GM21723 (cell line): ENCODE data around the gene NFYC.
"Not testable (repeated sequence)": the region's sequence is repeated elsewhere in the genome, so short reads cannot be mapped to it uniquely, and the experiment has no call there.

Experiments
- ATAC-seq: cut with Tn5 transposase; IDR thresholded peaks from one replicate; pipeline ENCODE4 v1.9.1; 2021; ENCODE audit warnings: mild to moderate bottlenecking, moderate library complexity; ENCODE audit not compliant: unreplicated experiment

The NFYC gene

DNA sequence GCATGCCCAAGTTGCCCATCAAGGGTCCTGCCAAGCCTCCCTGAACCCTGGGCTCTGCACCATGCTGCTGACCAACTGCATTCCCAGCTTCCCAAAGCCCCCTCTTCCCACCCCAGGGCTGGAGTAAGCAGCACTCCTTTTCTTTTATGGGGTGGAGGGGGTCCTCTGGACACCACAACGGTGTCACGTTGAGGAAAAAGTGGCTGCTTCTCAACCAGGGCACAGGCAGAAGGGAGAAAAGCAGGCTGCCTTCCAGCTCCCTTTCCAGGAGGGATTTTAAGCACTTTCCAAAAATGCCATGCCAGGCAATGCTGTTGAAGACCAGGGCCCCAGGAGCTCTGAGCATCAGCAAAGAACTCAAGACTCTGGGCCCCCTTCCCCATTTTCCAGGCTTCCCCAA lies 26.7 kb upstream of the NFYC start:
- ATAC-seq, result no peak

DNA sequence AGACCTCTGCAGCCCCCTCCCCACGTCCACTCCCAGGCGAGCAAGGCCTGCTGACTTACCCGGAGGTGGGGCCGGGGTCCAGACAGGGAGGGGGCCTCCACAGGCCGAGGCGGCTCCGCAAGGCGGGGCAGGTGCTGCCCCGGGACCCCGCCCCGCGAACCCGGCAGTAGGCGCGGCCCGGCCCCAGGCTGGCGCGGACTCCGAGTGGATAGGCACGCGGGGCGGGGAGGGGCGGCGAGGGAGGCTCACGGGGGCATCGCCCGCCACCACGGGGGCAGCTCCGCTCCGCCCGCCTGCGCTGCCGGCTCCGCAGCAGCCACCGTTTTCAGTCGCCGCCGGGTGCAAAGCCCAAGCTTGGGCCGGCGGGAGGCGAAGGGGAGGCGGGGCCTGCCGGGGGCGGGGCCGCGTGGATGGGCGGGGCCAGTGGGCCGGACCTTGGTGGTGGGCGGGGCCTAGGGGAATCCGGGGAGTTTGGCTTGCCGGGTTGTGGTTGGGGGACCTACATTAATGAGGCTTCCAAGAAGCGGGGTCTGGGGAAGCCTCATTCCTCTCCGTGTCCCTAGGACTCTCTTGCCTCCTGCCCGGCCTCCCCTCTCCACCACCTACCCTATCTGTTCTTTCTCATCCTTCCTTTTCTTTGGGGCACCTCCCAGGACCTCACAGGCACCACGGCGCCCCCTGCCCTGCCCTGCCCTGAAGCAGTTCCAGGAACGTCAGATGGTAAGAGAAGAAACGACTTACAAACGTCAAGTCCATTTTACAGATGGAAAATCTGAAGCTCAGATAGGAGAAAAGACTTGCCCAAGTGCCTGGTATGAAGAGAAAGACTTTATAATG lies 26.0 kb upstream of the NFYC start, which contains the start of gene RIMS3:
TSS of gene RIMS3 (minus strand) at position 348 of the 837 bp plus-strand sequence. CDS start 23,757 bp downstream, outside the sequence.
- ATAC-seq, result peak; percentile 73

DNA sequence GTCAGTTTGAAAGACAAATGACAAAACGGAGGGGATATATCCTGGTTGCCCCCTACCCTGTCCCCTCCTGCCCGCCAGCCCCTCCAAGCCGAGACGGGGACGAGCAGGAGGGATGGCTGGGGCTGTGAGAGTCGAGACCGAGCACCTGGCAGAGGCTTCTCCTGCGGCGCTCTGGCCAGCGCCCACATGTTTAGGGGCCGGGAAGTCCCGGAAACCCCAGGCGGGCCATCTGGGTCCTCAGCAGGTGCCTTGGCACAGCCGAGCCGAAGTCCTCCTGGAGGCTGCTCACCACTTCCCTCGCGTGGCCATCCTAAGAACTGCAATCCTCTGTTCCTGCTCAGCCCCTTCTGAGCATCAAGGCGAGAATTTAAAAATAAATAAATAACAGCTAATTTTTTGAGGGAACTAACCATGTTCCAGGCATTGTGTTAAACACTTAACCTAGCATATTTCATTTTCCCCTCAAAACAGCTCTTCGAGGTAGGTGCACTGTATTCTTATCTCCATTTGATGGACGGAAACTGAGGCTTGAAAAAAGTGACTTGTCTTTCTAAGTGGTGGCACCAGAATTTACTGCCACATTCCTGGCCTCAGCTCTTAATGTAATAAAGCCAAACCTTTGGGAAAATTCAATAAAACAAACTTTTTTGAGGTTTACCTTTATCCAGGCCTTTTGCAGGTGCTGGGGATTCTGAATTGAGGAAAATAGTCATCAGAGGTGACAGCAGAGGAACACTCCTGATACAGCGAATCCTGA lies 22.6 kb upstream of the NFYC start:
- peak; percentile 58 for ATAC-seq

DNA sequence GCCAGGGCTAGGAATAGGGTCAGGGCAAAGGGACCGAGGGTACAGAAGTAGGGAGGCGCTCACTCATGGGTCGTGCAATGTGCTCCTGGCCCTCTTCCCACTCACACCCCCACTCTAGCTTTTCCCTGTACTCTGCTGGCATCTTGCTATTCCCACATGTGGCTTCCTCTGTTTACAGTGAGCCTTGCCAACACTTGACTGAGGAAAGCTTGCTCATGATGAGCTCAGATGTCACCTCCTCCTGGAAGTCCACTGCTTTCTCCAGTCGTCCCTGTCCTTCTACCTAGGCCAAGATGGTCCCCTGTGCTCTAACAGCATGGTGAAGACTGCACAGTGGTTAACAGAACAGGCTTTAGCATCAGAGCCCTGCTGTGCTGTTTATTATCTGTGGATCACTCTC lies 18.1 kb upstream of the NFYC start:
- ATAC-seq, result no peak

DNA sequence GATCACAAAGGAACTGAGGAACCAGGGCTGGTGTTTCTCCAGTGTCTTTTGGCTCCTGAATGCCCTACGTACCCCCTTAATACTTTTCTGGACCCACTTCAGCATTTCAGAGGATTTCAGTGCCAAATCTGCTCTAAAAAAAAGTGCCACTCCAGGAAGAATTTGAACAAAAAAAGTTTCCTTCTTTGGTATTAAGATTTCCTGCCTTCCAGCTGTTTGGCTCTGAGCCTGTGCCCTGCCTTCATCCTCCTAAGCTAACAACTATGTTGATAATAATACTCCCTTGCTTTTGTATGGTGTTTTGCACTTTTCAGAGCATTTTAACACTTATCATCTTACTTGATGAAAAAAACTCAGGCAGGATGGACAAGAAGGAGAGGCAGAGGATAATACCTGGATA lies 15.0 kb upstream of the NFYC start:
- no peak for ATAC-seq

DNA sequence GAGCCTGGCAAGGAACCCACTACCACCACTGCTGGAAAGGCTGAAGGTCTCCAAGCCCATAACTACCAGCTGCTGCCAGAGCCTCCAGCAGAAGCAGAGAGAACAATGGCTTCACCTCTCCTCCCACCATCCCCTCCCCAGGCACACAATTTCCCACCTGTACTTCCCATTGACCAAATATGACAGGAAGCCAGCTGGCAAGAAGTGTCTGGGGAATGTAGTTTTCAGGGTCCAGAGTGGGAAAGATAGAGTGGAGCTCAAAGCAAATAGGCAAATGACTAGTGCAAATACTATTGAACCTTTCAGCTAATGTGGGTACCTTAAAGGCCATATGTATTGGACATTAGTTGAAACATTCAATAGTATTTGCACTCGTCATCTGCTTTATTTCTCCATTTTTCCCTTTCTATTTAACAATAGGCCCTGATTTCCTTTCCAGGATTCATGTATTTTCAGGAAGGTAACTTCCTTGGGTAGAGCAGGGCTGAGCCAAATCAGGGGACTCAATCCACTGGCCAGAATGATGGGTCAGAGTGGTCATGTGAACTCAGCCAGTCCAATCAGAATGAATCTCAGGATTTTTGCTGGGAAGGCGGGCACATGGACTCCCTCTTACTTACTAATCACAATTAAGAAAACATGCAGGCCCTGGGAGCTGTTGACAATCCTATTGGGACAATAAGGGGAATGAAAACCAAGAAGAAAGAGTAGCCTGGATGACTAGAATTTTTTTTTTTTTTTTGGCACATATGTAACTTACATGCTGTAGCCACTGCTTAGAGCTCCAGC lies 12.1 kb upstream of the NFYC start:
- ATAC-seq, result no peak

DNA sequence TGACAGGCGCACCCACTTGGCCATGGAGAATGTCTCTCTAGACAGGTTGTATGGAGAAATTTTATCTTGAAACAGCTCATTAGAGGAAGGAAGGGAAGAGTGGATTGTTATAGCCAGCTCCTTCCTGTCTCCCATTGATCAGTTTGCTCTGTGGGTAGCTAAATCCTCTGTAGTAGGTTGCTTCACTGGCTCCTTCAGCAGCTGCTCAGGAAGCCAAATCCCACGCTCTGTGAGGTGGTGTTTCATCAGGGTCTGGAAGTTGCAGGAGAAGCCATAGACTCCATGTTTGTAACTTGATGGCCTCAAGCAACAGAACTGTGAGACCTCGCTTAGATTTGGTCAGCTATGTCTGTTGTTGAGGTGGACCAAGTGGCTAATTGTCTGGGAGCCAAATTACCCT lies 6.8 kb upstream of the NFYC start:
- no peak for ATAC-seq

DNA sequence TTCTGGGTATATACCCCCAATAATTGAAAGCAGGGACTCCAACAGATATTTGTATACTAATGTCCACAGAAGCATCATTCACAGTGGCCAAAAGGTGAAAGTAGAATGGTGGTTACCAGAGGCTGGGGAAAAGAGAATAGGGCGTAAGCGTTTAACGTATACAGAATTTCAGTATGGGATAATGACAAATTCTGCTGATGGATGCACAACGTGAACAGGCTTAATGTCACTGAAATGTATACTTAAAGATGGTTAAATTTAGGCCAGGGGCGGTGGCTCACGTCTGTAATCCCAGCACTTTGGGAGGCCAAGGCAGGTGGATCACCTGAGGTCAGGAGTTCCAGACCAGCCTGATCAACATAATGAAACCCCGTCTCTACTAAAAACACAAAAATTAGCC lies 4.4 kb upstream of the NFYC start:
- no peak for ATAC-seq

DNA sequence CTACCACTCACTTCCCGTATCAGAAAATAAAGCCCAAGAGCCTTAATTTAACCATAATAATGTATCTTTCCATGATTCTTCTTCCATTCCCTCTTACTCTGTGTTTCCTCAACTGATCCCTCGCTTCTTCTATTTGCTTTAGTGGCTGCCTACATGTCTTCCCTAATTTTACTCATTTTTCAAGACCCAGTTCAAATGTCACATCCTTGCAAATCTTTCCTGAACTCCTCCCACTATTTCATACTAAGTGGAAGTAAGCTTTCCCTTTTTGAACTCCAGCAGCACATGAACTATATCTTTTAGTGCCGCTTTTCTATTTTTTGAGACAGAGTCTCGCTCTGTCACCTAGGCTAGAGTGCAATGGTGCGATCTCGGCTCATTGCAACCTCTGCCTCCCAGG lies 3.8 kb upstream of the NFYC start:
- ATAC-seq, result no peak

DNA sequence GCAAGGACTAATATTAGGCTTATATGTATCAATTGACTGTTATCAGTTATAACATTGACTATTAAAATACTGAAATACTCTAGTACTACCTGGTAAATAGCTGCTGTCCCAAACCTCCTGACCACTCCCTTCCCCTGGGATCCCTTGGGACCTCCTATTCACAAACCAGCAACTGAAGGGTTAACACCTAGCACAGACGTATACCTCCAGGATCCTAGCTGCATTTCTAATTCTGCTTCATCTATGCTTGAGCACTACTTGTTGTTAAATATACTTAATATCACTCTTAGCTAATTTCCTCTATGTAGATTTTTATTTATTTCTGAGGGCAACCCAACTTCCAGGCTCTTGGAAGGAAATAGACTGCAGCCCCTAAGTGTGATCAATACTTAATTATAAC lies 1.8 kb upstream of the NFYC start:
- no peak for ATAC-seq

DNA sequence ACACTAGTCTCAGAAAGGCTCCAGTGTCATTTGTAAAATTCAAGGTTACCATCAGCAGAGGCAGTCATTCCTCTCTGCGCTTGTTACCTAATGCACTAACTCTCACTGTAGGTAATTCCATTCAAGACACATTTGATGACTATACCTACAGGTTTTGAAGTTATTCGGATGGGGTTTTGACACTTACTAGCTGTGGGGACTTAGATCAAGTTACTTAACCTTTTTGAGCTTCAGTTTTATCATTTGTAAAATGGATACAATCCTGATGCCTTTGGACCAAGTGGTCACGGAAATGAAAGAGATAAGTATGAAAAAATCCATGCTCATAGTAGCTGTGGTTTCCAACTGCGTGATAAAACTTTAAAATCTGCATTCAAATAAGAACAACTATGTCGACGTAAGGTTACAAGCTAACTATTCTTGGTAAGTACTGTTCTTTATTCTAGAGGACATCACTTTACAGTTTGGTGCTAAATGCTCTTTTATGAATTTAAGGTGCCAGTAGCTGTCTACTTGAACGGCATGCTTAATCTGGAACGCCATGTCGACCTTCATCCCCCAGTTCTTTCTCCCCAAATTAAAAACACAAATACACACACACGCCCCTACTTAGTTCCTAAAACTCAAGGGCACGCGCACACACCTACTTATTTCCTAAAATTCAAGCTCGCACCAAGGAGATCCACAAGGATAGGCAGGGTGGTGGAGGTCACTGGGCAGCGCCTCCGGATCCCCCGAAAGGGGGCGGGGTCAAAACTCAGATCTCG lies 550 bp upstream of the NFYC start:
- ATAC-seq, result no peak

DNA sequence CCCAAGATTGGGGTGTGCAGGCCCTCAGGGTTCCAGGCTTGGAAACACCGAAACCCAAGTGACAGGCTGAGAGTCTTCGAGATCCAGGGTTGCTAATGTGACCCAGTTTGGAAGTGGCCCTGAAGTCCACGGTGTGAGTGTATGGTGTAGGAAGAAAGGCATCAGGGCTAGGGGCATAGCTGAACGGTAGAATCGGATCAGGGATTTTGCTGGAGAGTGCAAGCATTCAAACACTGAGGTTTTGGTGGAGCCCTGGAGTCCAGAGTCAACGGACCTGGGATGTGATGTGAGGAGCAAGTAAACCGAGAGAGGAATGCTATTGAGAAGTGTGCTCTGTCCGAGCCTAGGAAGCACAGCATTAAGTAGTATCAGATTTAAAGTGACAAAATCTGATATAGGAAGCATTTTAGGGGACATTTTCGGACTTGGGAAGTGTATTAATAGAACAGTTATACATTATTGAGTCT lies 958 bp downstream of the NFYC start:
- ATAC-seq, result peak; percentile 16

DNA sequence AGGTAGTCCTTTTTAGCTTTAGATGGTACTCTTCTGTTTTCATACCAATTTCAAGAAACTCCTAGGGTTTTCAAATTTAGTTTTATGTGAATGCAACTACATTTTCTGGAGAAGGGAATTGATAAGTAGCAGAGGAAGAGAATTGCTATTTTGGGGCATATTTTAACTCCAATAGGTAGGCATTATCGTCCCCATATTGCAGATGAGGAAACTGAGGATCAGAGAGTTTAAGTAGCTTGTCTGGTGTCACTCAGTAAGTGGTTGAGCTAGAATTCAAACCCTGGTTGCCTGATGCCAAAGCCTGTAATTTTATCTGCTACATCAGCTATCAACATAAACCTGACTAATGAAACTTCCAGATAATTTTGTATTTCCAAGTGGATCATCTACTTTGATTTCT lies 1.9 kb downstream of the NFYC start:
- no peak for ATAC-seq

DNA sequence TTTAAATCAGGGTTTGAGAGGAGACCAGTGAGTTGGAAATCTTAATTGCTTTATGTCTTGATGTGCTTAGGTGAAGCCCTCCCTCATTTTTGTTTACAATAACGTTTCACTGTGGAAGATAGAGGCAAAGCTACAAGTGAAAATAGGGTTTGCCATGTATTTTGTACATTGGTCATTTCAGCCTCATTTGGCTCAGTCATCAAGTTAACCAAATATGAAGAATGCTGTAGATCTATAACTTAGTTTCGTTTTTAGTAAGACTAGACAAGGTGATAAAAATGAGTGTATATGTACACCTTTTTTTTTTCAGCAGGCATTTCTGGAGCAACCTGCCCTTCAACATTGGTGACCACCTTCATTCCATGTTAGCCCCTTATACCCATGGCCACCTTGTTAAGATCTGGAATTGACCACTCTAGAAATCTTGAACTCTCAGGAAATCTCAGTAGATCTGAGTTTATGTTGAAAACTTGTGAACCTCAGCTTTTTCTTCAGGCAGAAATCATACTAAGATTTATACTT lies 2.9 kb downstream of the NFYC start:
- no peak for ATAC-seq

DNA sequence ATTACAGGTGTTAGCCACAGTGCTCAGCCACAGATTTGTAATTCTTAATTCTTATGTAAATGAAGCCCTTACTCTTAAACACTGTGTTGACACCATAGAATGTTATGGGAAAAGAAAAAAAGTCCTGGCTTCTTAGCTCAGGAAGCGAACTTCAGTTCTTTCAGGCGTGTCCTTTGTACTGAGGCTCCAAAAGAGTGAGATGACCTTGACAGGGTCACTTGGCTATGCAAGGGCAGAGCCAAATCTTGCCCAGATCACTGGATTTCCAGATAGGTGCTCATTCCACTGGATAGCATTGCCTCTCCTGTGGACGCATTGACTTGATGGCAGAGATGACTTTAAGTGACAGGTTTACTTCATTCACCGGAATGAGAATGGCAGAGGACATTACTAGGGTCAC lies 4.8 kb downstream of the NFYC start:
- ATAC-seq, result no peak

DNA sequence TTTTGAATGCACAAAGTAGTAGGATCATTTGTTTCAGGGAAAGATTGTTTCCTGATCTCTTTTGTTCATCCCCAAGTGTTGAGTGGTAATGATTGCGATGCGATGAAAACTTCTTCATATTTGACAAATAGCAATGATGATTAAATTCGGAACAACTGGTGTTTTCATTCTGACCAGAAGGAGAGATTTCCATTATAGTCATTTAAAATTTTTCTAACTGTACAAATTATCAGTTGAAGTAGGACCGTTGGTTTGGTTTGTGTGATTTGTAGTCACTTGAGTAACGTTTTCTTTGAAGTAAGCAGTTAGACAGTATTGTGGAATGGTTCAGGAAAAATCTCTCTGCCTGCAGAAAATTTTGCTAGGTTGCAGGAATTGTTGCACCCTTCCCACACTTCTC lies 5.9 kb downstream of the NFYC start:
- ATAC-seq, result no peak

DNA sequence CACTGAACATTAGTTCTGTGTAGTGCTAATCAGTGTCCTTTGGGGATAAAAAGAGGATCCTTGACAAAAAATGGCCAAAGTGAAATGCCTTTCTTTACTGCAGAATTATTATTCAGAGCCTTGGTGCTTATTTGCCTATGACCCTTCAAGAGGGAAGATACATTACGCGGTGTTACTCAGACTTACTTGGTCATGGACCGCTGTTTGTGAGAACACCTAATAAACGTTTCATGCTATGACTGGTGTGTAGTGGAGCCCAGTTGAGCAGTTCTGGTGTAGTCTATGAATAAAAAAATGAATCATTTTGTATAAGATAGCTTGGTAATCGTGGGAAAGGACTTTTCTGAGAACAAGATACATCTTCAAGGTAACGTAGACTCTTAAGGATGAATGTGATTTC lies 8.3 kb downstream of the NFYC start:
- ATAC-seq, result peak; percentile 54

DNA sequence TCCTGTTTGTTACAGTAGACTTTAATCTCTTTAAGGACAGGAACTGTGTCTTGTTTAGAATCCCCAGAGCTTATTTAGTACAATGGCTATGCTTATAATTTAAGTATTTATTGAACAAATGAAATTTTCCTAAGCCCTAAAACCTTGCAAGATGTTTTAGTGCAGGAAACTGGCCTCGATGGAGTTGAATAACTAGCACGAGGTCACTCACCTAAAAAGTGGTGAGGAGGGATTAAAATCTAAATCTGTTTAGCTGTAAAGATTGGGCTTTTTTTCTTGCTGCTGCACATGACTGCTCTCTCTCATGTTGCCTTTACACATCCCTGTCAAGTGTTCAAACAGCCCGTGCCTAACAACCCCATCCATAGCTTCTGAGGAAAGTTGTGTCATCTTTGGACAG lies 10.2 kb downstream of the NFYC start:
- ATAC-seq, result no peak

DNA sequence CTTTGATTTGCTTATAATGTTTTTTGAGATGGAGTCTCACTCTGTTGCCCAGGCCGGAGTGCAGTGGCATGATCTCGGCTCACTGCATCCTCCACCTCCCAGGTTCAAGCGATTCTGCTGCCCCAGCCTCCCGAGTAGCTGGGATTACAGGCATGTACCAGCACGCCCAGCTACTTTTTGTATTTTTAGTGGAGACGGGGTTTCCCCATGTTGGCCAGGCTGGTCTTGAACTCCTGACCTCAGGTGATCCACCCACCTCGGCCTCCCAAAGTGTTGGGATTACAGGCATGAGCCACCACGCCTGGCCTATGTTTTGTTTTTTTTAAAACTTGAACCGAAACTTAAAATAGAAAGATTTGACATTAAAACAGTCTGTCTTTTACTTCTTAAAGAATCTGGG lies 11.3 kb downstream of the NFYC start:
- not testable (repeated sequence) for ATAC-seq

DNA sequence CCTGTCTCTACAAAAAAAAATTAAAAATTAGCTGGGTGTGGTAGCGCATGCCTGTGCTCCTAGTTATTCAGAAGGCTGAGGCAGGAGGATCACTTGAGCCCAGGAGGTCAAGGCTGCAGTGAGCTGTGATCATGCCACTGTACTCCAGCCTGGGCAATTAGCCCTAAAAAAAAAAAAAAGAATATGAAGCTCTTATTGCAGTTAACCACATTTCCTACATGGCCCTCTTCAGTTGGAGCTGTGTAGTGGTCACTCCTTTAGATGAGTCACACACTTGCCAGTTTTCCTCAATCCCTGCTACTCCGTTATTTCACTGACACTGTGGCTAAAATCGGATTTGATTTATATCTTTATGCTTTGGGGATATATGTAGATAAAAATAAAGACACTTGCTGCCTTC lies 11.8 kb downstream of the NFYC start:
- ATAC-seq, result no peak
